DOHH2 (cell line): ENCODE measurements around the gene FUT7.

Source experiments
- H3F3A ChIP-seq: fragments of 200-600 bp; sonication (generic), shearing (Covaris generic); 2 replicates; pipeline ENCODE4 v1.6.0; 2016; ENCODE audit warnings: antibody characterized with exemption, mild to moderate bottlenecking; ENCODE audit not compliant: control insufficient read depth, insufficient read depth
- H3K27ac ChIP-seq: fragments of 200-600 bp; sonication (generic); 2 replicates; pipeline ENCODE4 v1.5.1; 2014; ENCODE audit warnings: low read depth, mild to moderate bottlenecking, low read length, moderate library complexity
- H3K27me3 ChIP-seq: fragments of 200-600 bp; sonication (generic); 2 replicates; pipeline ENCODE4 v1.6.1; 2014; ENCODE audit warnings: mild to moderate bottlenecking, low read length, mixed read lengths; ENCODE audit not compliant: control insufficient read depth
- H3K36me3 ChIP-seq: fragments of 200-600 bp; sonication (generic); 2 replicates; pipeline ENCODE4 v1.6.1; 2014; ENCODE audit warnings: mild to moderate bottlenecking, low read length, moderate library complexity, mixed read lengths; ENCODE audit not compliant: control insufficient read depth
- H3K4me1 ChIP-seq: fragments of 200-600 bp; sonication (generic); 2 replicates; pipeline ENCODE4 v1.6.1; 2014; ENCODE audit warnings: mild to moderate bottlenecking, low read length, mixed read lengths; ENCODE audit not compliant: control insufficient read depth
- H3K4me2 ChIP-seq: fragments of 200-600 bp; sonication (generic); 2 replicates; pipeline ENCODE4 v1.6.0; 2014; ENCODE audit warnings: mild to moderate bottlenecking, low read length, moderate library complexity
- H3K4me3 ChIP-seq: fragments of 200-600 bp; sonication (generic); 2 replicates; pipeline ENCODE4 v1.5.1; 2014; ENCODE audit warnings: mild to moderate bottlenecking, low read length, mixed read lengths
- H3K79me2 ChIP-seq: fragments of 200-600 bp; sonication (generic); 2 replicates; pipeline ENCODE4 v1.6.1; 2014; ENCODE audit warnings: mild to moderate bottlenecking, low read length, mixed read lengths; ENCODE audit not compliant: control insufficient read depth
- H3K9me2 ChIP-seq: fragments of 200-600 bp; sonication (generic); replicated peaks from 2 replicates; pipeline ENCODE4 v1.6.1; 2014; ENCODE audit warnings: mild to moderate bottlenecking, low read length, mixed read lengths; ENCODE audit not compliant: control insufficient read depth
- H3K9me3 ChIP-seq: fragments of 200-600 bp; sonication (generic); 2 replicates; pipeline ENCODE4 v1.6.1; 2014; ENCODE audit warnings: antibody characterized with exemption, low read length, mixed read lengths; ENCODE audit not compliant: control insufficient read depth, insufficient read depth
- H4K20me1 ChIP-seq: fragments of 200-600 bp; sonication (generic); 2 replicates; pipeline ENCODE4 v1.6.0; 2014; ENCODE audit warnings: low read depth, mild to moderate bottlenecking, antibody characterized with exemption, low read length, moderate library complexity; ENCODE audit not compliant: control insufficient read depth, insufficient read depth
- CTCF ChIP-seq: fragments of 200-600 bp; sonication (generic); IDR thresholded peaks from one replicate; pipeline ENCODE4 v1.5.1; 2014; ENCODE audit warnings: antibody characterized with exemption, mild to moderate bottlenecking, low read depth, low read length; ENCODE audit not compliant: poor library complexity, severe bottlenecking
- EZH2phosphoT487 ChIP-seq: fragments of 200-600 bp; sonication (generic); IDR thresholded peaks from 2 replicates; pipeline ENCODE4 v1.6.1; 2017; ENCODE audit warnings: borderline replicate concordance, mild to moderate bottlenecking, antibody characterized with exemption, low read length, moderate library complexity, mixed read lengths

The FUT7 gene

GRCh38 chr9:137062384-137062783, 30.5 kb upstream of the FUT7 start:
- no peaks in the 10 kb centered on the region; the same call in 1 of the 2 replicates for H3K27me3 ChIP-seq
- H3K9me2 ChIP-seq = no peaks in the 10 kb centered on the region
- H3K79me2 ChIP-seq = peaks cover 16% of the 10 kb centered on the region
- peaks cover 5% of the 10 kb centered on the region for H4K20me1 ChIP-seq
- peaks cover 31% of the 10 kb centered on the region for H3K36me3 ChIP-seq
- H3K4me2 ChIP-seq = no peak overlapping the region
- no peak overlapping the region for H3K4me3 ChIP-seq
- H3K27ac ChIP-seq = no peak overlapping the region
- H3K9me3 ChIP-seq = no peaks in the 10 kb centered on the region
- peaks cover 6% of the 10 kb centered on the region for H3K4me1 ChIP-seq
- TF ChIP-seq EZH2phosphoT487 = no peak
- TF ChIP-seq CTCF = no peak
- peaks cover 10% of the 10 kb centered on the region for H3F3A ChIP-seq

- H4K20me1 ChIP-seq = no peaks in the 10 kb centered on the region
- peaks cover 4% of the 10 kb centered on the region for H3K36me3 ChIP-seq
- peaks cover 10% of the 10 kb centered on the region for H3F3A ChIP-seq
- H3K4me3 ChIP-seq = no peak overlapping the region
- no peaks in the 10 kb centered on the region for H3K79me2 ChIP-seq
- peaks cover 4% of the 10 kb centered on the region; the same call in 1 of the 2 replicates for H3K4me1 ChIP-seq
- no peak overlapping the region for H3K27ac ChIP-seq
- H3K27me3 ChIP-seq = peaks cover 13% of the 10 kb centered on the region
- no peak overlapping the region for H3K4me2 ChIP-seq
- no peaks in the 10 kb centered on the region for H3K9me2 ChIP-seq
- H3K9me3 ChIP-seq = no peaks in the 10 kb centered on the region
- TF ChIP-seq EZH2phosphoT487 (no peak), CTCF (no peak)
These were observed 26.8 kb upstream of the FUT7 start for GRCh38 chr9:137058521-137059234.

- Histone ChIP-seq H4K20me1 (no peaks in the 10 kb centered on the region), H3K9me3 (no peaks in the 10 kb centered on the region), H3K9me2 (no peaks in the 10 kb centered on the region), H3K27me3 (peaks cover 23% of the 10 kb centered on the region), H3K36me3 (no peaks in the 10 kb centered on the region), H3K27ac (no peak overlapping the region), H3K79me2 (no peaks in the 10 kb centered on the region), H3F3A (peaks cover 10% of the 10 kb centered on the region), H3K4me1 (peaks cover 6% of the 10 kb centered on the region; the same call in 1 of the 2 replicates), H3K4me3 (no peak overlapping the region), H3K4me2 (no peak overlapping the region)
- TF ChIP-seq CTCF = no peak
- no peak for TF ChIP-seq EZH2phosphoT487
These were observed 25.7 kb upstream of the FUT7 start for GRCh38 chr9:137057545-137057944.
